WTC11 (cell line): Measurements from ENCODE around the gene CACNA2D1. TPM values are rescaled to one million over a fixed set of nuclear protein-coding genes. Genes with fewer than 3 reads are reported as not detected.

Source experiments
- ATAC-seq: fragments of 200-7000 bp; cut with Tn5 transposase; 2 replicates; pipeline ENCODE4 v1.10.0; 2021; ENCODE audit warnings: mild to moderate bottlenecking, moderate library complexity
- CTCF ChIA-PET: fragments of 300-600 bp; sonication (Branson Sonifier 250); formaldehyde crosslinking; loops from one replicate; lab custom pipeline; 2021; ENCODE audit warnings: antibody characterized with exemption; lab: Charles Lee
- POLR2A ChIA-PET: fragments of 350-600 bp; sonication (Branson Sonifier 250); formaldehyde crosslinking; loops from one replicate; lab custom pipeline; 2021; ENCODE audit warnings: antibody characterized with exemption; lab: Charles Lee
- DNase-seq: peaks from one replicate; pipeline ENCODE4 v3.0.0; 2021; ENCODE audit warnings: low spot score
- H3K27ac Mint-ChIP-seq: 2 replicates; pipeline ENCODE4 v1.8.0; 2021; ENCODE audit warnings: mixed read lengths
- H3K27me3 Mint-ChIP-seq: 2 replicates; pipeline ENCODE4 v1.8.0; 2021; ENCODE audit warnings: low read depth, mild to moderate bottlenecking, moderate library complexity, mixed read lengths
- H3K36me3 Mint-ChIP-seq: 2 replicates; pipeline ENCODE4 v1.8.0; 2021; ENCODE audit warnings: mixed read lengths
- H3K4me1 Mint-ChIP-seq: 2 replicates; pipeline ENCODE4 v1.8.0; 2022; ENCODE audit warnings: mixed read lengths
- H3K4me3 Mint-ChIP-seq: 2 replicates; pipeline ENCODE4 v1.8.0; 2021; ENCODE audit warnings: mild to moderate bottlenecking, moderate library complexity, mixed read lengths
- H3K9me3 Mint-ChIP-seq: 2 replicates; pipeline ENCODE4 v1.8.0; 2021; ENCODE audit warnings: mixed read lengths
- CREB1 ChIP-seq: sonication (generic); formaldehyde crosslinking; IDR thresholded peaks from 2 replicates; pipeline ENCODE4 v1.8.0; 2023; ENCODE audit warnings: mild to moderate bottlenecking, missing genetic modification reagents
- CTCF ChIP-seq: fragments of 200-600 bp; IDR thresholded peaks from 2 replicates; pipeline ENCODE4 v1.8.0; 2022; ENCODE audit warnings: antibody characterized with exemption
- E2F1 ChIP-seq: sonication (generic); formaldehyde crosslinking; IDR thresholded peaks from 2 replicates; pipeline ENCODE4 v1.8.0; 2022; ENCODE audit warnings: mild to moderate bottlenecking, missing genetic modification reagents
- ELF4 ChIP-seq: sonication (generic); formaldehyde crosslinking; IDR thresholded peaks from 2 replicates; pipeline ENCODE4 v1.8.1; 2022; ENCODE audit warnings: low read depth, mild to moderate bottlenecking, moderate library complexity, missing genetic modification reagents
- FOXP1 ChIP-seq: sonication (generic); formaldehyde crosslinking; IDR thresholded peaks from 2 replicates; pipeline ENCODE4 v1.8.0; 2022; ENCODE audit warnings: missing genetic modification reagents, mild to moderate bottlenecking, moderate library complexity, borderline replicate concordance
- FOXP4 ChIP-seq: sonication (generic); formaldehyde crosslinking; IDR thresholded peaks from 2 replicates; pipeline ENCODE4 v1.8.0; 2022; ENCODE audit warnings: mild to moderate bottlenecking, missing genetic modification reagents
- HMGXB4 ChIP-seq: sonication (generic); formaldehyde crosslinking; IDR thresholded peaks from 2 replicates; pipeline ENCODE4 v1.8.1; 2023; ENCODE audit warnings: mild to moderate bottlenecking, moderate library complexity, missing genetic modification reagents
- PREB ChIP-seq: sonication (generic); formaldehyde crosslinking; IDR thresholded peaks from 2 replicates; pipeline ENCODE4 v1.8.1; 2022; ENCODE audit warnings: mild to moderate bottlenecking, missing genetic modification reagents, moderate library complexity, borderline replicate concordance
- RORB ChIP-seq: fragments of 250-450 bp; sonication (Bioruptor Pico); IDR thresholded peaks from 2 replicates; pipeline ENCODE4 v1.9.0; 2021; ENCODE audit warnings: mild to moderate bottlenecking
- SOX15 ChIP-seq: fragments of 250-450 bp; sonication (Bioruptor Pico); IDR thresholded peaks from 2 replicates; pipeline ENCODE4 v1.9.0; 2021; ENCODE audit warnings: mild to moderate bottlenecking
- TP53 ChIP-seq: sonication (generic); formaldehyde crosslinking; IDR thresholded peaks from 2 replicates; pipeline ENCODE4 v1.8.1; 2023; ENCODE audit warnings: mild to moderate bottlenecking, missing genetic modification reagents
- ZBTB21 ChIP-seq: sonication (generic); formaldehyde crosslinking; IDR thresholded peaks from 2 replicates; pipeline ENCODE4 v1.8.1; 2023; ENCODE audit warnings: mild to moderate bottlenecking, missing genetic modification reagents, borderline replicate concordance
- ZNF121 ChIP-seq: sonication (generic); formaldehyde crosslinking; IDR thresholded peaks from 2 replicates; pipeline ENCODE4 v1.8.0; 2023; ENCODE audit warnings: missing genetic modification reagents
- ZNF219 ChIP-seq: sonication (generic); formaldehyde crosslinking; IDR thresholded peaks from 2 replicates; pipeline ENCODE4 v1.8.0; 2023; ENCODE audit warnings: missing genetic modification reagents, mild to moderate bottlenecking, borderline replicate concordance
- ZNF396 ChIP-seq: fragments of 250-450 bp; sonication (Bioruptor Pico); IDR thresholded peaks from 2 replicates; pipeline ENCODE4 v1.8.0; 2021; ENCODE audit warnings: mild to moderate bottlenecking, moderate library complexity, borderline replicate concordance
- ZNF532 ChIP-seq: fragments of 250-450 bp; sonication (Bioruptor Pico); IDR thresholded peaks from 2 replicates; pipeline ENCODE4 v1.9.0; 2021; ENCODE audit warnings: mild to moderate bottlenecking, borderline replicate concordance
- ZNF671 ChIP-seq: fragments of 250-450 bp; sonication (Bioruptor Pico); IDR thresholded peaks from 2 replicates; pipeline ENCODE4 v1.8.0; 2021; ENCODE audit warnings: mild to moderate bottlenecking
- total RNA-seq: library from RNA; stranded (reverse); gene quantifications from 3 replicates; pipeline ENCODE4 v1.2.3, GENCODE V29; 2021

The CACNA2D1 gene
- total RNA-seq, 1 experiment from 2014 or later = 33.3 TPM

GRCh38 chr7:82247814-82248433, 195.7 kb downstream of the CACNA2D1 start:
- peak; percentile 86 for ATAC-seq
- POLR2A ChIA-PET = no interaction called here

GRCh38 chr7:82244947-82245517, 198.5 kb downstream of the CACNA2D1 start:
- Mint-ChIP-seq H3K36me3 (no peaks in the 10 kb centered on the region), H3K4me1 (peaks cover 20% of the 10 kb centered on the region), H3K4me3 (no peak overlapping the region), H3K27me3 (no peaks in the 10 kb centered on the region), H3K27ac (no peak overlapping the region), H3K9me3 (no peaks in the 10 kb centered on the region)
- DNase-seq (no peak), ATAC-seq (no peak)
- POLR2A ChIA-PET = no interaction called here
- CTCF ChIA-PET = interaction anchor here (1.9 kb wide), 1 partner anchor 11 kb away, joined by 6 read pairs; no protein-coding TSS in a partner anchor
- TF ChIP-seq ELF4 (CRISPR knock-in tag) (no peak), SOX15 (no peak), ZNF396 (no peak), PREB (CRISPR knock-in tag) (no peak), ZNF671 (no peak), CREB1 (CRISPR knock-in tag) (no peak), E2F1 (CRISPR knock-in tag) (no peak), HMGXB4 (CRISPR knock-in tag) (no peak), ZNF219 (CRISPR knock-in tag) (no peak), ZNF121 (CRISPR knock-in tag) (no peak), RORB (no peak), ZBTB21 (no peak), ZNF532 (no peak), FOXP1 (no peak), FOXP4 (CRISPR knock-in tag) (no peak)

More at GRCh38 chr7:82247814-82248433, 195.7 kb downstream of the CACNA2D1 start:
- Mint-ChIP-seq H3K9me3 (no peaks in the 10 kb centered on the region), H3K4me1 (peaks cover 13% of the 10 kb centered on the region), H3K27ac (no peak overlapping the region), H3K27me3 (no peaks in the 10 kb centered on the region), H3K4me3 (no peak overlapping the region), H3K36me3 (no peaks in the 10 kb centered on the region)
- CTCF ChIA-PET = interaction anchor here (1.8 to 2.2 kb wide), 2 partner anchors 10 to 14 kb away, joined by 7 read pairs; no protein-coding TSS in a partner anchor
- TF ChIP-seq TP53 (CRISPR knock-in tag) (no peak), CTCF (0 out of 2 replicates have a peak, but pooled peaks have one; percentile 19)
- DNase-seq = no peak
